ENCODE results near the gene PADI4. TPM values are rescaled to one million over a fixed set of nuclear protein-coding genes. Genes with fewer than 3 reads are reported as not detected.

Gene PADI4
- total RNA-seq, 4 donors from 2014 or later = not detected

GRCh38 chr1:17309426-17310067, 1.6 kb downstream of the PADI4 start:
- no peak for TF ChIP-seq CTCF (IDR thresholded peaks at IDR 0.05)
- no peak for TF ChIP-seq POLR2A (IDR thresholded peaks at IDR 0.05)
- Histone ChIP-seq H3K4me3 (no peak overlapping the region), H3K36me3 (no peaks in the 10 kb centered on the region), H3K27ac (no peak overlapping the region), H3K4me1 (no peaks in the 10 kb centered on the region), H3K27me3 (no peaks in the 10 kb centered on the region), H3K9me3 (no peaks in the 10 kb centered on the region)
- no peak for DNase-seq

- peak in 1 of 3 donors; percentile 17 for DNase-seq
Observed at GRCh38 chr1:17310068-17310640, 2.2 kb downstream of the PADI4 start.

DNA sequence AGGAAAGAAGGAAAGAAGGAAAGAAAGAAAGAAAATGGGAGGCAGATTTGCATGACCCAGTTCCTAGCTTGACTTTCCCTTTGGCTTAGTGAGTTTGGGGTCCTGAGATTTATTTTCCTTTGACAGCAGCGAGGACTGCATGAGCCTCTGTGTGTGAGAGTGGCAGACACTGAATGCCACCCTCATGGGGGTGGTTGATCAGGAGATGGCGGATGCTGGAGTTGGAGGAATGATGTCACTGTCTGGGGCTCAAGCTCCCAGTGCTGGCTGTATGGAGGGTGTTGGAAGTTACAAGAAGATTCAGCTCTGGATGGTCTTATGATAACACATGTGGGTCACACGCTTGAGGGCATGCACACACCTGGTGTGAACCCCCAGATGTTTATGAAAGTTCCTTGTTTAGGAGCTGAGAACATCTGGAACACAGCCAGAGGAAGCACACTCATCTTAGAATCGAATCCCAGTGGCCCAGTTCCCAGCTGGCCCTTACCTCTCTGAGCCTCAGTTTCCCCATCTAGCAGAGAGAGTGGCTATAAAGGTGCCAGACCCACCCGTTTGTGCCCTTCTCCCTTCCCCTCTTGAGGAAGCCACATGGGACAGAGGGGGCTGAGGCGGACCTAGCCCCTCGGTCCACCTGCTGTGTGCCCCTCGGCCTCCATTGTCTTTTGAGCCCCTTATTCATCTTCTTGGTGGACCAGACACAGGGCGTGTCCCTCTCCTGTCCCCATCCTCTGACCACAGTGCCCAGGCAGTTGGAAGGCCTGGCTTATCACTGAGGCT, 5.7 kb downstream of the PADI4 start:
- Histone ChIP-seq H3K27ac (no peak overlapping the region), H3K4me3 (no peak overlapping the region), H3K27me3 (no peaks in the 10 kb centered on the region), H3K36me3 (no peaks in the 10 kb centered on the region), H3K9me3 (no peaks in the 10 kb centered on the region), H3K4me1 (no peaks in the 10 kb centered on the region)
- TF ChIP-seq CTCF (IDR thresholded peaks at IDR 0.05) (no peak), POLR2A (IDR thresholded peaks at IDR 0.05) (no peak)
- DNase-seq = peak in 1 of 3 donors; percentile 9

More at GRCh38 chr1:17310068-17310640, 2.2 kb downstream of the PADI4 start:
- Histone ChIP-seq H3K9me3 (no peaks in the 10 kb centered on the region), H3K4me1 (no peaks in the 10 kb centered on the region), H3K36me3 (no peaks in the 10 kb centered on the region), H3K27ac (no peak overlapping the region), H3K27me3 (no peaks in the 10 kb centered on the region), H3K4me3 (no peak overlapping the region)
- TF ChIP-seq POLR2A (IDR thresholded peaks at IDR 0.05) (no peak), CTCF (IDR thresholded peaks at IDR 0.05) (no peak)

DNA sequence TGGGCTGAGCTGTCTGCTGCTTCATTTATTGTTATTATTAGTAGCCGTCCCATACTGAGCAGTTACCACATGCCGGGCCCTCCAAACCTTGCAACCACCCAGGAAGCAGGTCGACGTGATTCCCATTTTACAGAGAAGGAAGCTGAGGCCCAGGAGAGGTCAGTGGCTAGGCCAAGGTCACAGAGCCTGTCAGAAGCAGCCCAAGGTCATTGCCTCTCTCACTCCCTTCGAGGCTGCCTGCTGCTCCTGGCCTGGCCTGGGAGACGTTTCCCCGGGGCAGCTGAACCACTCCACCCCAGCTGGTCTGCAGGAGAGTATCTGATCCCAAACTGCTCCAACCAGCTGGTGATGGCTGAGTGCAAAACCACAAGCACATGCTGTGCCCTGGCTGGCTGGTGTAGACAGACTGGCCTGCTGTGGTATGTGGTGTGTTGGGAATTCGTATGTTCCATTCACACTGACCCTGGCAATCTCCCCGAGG, 6.5 kb downstream of the PADI4 start:
- TF ChIP-seq CTCF (IDR thresholded peaks at IDR 0.05) = no peak
- H3K4me1 ChIP-seq = no peaks in the 10 kb centered on the region
- H3K27me3 ChIP-seq = no peaks in the 10 kb centered on the region
- H3K9me3 ChIP-seq = no peaks in the 10 kb centered on the region
- peak in 1 of 3 donors; percentile 22 for DNase-seq
- no peak overlapping the region for H3K27ac ChIP-seq
- no peaks in the 10 kb centered on the region for H3K36me3 ChIP-seq
- H3K4me3 ChIP-seq = no peak overlapping the region

DNA sequence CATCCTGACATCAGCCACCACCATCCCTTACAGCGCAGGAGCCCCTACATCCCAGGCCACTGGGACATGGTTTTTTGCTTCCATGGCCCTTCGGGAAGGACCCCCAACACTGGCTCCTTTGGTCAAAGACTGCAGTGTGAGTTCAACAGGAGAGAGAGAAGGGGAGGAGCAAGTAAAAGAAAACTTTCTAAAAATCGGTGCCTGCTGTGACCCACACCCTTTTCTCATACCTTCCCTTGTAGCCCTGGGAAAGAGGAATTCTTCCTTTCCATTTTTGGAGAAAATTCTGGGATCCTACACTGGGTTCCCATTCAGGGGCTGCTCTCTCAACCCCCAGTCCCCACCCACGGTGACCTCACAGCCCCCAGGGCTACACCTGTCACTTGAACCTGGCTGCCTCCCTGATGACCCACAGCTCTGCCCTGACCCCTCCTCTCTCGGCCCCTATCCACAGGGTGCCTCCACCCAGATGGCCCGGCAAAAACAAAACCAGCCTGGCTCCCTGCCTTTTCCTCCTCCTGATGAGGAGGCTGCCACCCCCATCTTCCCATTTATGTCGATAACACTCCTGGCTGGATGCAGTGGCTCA, 7.6 kb downstream of the PADI4 start:
- H3K27me3 ChIP-seq = no peaks in the 10 kb centered on the region
- no peak for TF ChIP-seq CTCF (IDR thresholded peaks at IDR 0.05)
- TF ChIP-seq POLR2A (IDR thresholded peaks at IDR 0.05) = no peak
- H3K4me3 ChIP-seq = no peak overlapping the region
- no peaks in the 10 kb centered on the region for H3K4me1 ChIP-seq
- H3K36me3 ChIP-seq = no peaks in the 10 kb centered on the region
- H3K9me3 ChIP-seq = no peaks in the 10 kb centered on the region
- H3K27ac ChIP-seq = no peak overlapping the region
- no peak for DNase-seq

All from Peyer's patch (tissue), 4 donors.